AG04449 (cell line): ENCODE results near the gene ARRDC4.
A peak's percentile ranks its signal among the peaks of the same experiment; 100 is the strongest.

Source experiments
- CTCF ChIA-PET: fragments of 350-600 bp; formaldehyde crosslinking; extraction: SDS; loops from one replicate; lab custom pipeline; 2021; ENCODE audit warnings: antibody characterized with exemption; lab: Yijun Ruan, JAX
- POLR2A ChIA-PET: fragments of 400-600, 350-600 bp; formaldehyde crosslinking; extraction: SDS; loops from one replicate; lab custom pipeline; 2020; ENCODE audit warnings: antibody characterized with exemption, inconsistent platforms; lab: Yijun Ruan, JAX
- DNase-seq: peaks from one replicate; pipeline ENCODE4 v3.0.0-alpha.2; 2010; ENCODE audit warnings: low read depth, low spot score
- H3K4me3 ChIP-seq: 2 replicates; pipeline ENCODE4 v1.5.1; 2011; ENCODE audit warnings: low read depth, mild to moderate bottlenecking, control low read depth, low read length
- TF ChIP-seq, protein P1 (sequence below): IDR thresholded peaks from one replicate; pipeline ENCODE4 v1.5.1; 2011; ENCODE audit warnings: mild to moderate bottlenecking, moderate library complexity, low read length, control low read depth, inconsistent platforms; ENCODE audit not compliant: insufficient read depth; ENCODE audit errors: missing control alignments

The ARRDC4 gene

DNA sequence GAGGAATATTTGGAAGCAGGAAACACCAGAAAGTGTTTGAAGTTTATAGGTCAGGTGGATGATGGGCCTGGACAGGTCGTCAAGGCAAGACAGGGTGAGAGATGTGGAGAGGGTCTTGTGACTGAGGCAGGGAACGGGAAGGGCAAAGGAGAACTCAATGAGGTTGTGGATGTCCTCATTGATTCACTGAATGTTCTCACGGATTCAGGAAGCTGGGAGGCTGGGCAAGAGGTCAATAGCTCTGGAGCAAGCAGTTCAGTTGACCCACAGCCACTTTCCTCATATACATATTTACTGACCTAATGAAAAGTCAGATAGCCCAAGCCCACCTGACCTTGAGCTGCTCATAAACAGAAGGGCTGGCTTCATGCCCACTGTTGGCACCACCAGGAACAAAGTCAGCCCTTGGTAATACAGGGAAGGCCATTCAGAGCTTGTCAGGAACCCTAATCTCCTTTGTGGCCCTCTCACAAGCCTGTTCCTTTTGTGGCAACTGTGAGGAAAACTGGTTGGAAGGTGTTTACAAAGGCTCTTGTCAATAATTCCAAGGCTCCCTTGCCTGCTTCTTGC, 31.6 kb downstream of the ARRDC4 start:
- H3K4me3 ChIP-seq: no peak overlapping the region
- ChIA-PET CTCF (no interaction called here), POLR2A (no interaction called here)
- TF ChIP-seq, protein P1, sequence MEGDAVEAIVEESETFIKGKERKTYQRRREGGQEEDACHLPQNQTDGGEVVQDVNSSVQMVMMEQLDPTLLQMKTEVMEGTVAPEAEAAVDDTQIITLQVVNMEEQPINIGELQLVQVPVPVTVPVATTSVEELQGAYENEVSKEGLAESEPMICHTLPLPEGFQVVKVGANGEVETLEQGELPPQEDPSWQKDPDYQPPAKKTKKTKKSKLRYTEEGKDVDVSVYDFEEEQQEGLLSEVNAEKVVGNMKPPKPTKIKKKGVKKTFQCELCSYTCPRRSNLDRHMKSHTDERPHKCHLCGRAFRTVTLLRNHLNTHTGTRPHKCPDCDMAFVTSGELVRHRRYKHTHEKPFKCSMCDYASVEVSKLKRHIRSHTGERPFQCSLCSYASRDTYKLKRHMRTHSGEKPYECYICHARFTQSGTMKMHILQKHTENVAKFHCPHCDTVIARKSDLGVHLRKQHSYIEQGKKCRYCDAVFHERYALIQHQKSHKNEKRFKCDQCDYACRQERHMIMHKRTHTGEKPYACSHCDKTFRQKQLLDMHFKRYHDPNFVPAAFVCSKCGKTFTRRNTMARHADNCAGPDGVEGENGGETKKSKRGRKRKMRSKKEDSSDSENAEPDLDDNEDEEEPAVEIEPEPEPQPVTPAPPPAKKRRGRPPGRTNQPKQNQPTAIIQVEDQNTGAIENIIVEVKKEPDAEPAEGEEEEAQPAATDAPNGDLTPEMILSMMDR: no peak
- DNase-seq: no peak

DNA sequence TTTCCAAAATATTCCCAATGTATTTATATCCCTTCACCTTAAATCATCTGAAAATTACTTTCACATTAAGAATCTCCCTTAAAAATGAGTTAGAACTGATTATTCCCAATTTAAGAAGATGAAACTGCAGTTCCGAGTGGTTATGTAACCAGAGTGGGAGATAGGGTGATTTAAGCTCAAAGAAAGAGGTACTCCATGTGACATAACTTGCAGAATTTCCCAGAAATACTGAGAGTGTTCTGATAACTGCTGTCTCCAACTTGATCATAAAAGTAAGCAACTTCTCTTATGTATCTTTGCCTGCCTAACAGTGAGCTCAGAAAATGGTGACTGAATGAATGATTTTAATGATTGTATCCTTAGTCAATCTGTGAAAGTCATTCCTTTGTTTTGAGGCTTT, 32.3 kb downstream of the ARRDC4 start:
- CTCF ChIA-PET: interaction anchor here (0.6 kb wide), 1 partner anchor 19 kb away, joined by 3 read pairs; no protein-coding TSS in a partner anchor

DNA sequence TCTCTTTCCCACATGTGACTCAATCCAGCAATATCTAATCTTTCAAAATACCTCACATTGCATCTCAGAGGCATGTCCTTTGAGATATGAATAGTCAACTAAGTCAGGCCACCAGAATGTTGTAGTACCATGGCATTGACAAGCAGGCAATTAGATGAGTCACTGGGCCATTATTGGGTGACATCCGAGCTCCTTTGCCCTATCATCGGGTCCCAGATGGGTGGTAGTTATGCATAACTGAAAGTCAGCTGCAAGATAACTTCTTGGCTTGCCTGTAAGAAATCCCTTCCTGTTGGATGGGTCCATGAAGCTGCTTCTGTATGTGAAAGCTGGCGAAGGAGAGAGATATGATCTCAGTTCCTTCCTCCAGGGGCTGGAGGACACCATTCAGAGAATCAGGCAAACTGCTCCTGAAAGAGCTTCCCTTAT, 32.8 kb downstream of the ARRDC4 start:
- no peak for DNase-seq
- POLR2A ChIA-PET: no interaction called here
- H3K4me3 ChIP-seq: no peak overlapping the region
- CTCF ChIA-PET: interaction anchor here (0.6 kb wide), 2 partner anchors 20 to 77 kb away, joined by 3 read pairs; no protein-coding TSS in a partner anchor
- TF ChIP-seq, protein P1: no peak

More for the DNA sequence above, 32.3 kb downstream of the ARRDC4 start:
- no peak overlapping the region for H3K4me3 ChIP-seq
- no peak for DNase-seq
- TF ChIP-seq, protein P1: no peak
- POLR2A ChIA-PET: no interaction called here

DNA sequence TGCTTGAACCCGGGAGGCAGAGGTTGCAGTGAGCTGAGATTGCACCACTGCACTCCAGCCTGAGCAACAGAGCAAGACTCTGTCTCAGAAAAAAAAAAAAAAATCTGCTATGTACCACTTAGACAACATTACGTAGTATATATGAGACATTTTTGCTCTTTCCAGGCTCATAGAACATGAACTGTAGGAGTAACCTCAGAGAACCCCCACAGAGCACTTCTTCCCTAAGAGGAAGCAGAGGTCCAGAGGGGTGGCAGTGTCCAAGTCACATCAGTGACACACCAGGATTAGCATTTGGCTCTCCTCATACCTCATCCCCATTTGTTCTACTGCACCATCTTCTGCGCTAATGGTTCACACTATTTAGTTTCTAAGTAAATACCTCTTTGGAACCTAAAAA, 33.7 kb downstream of the ARRDC4 start:
- TF ChIP-seq, protein P1: no peak
- ChIA-PET POLR2A (no interaction called here), CTCF (no interaction called here)
- no peak overlapping the region for H3K4me3 ChIP-seq
- no peak for DNase-seq

DNA sequence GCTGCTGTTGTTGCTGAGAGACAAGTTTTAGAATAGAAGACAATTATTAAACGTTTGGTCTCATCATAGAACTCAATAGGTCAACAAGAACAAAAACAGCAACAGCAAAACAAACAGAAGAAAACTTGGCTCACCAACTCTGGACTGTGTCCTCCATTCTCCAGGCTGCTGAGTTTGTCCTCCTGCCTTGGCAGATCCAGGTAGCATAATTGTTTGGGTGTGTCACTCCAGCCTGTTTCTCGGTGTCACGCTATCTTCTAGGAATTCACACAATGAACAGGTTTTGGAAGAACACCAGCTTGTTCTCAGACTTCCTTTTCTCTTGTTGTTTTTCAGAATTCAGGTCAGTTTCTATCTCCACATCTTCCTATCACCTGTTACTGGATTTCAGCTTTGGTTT, 34.7 kb downstream of the ARRDC4 start:
- no peak for DNase-seq
- H3K4me3 ChIP-seq: no peak overlapping the region
- TF ChIP-seq, protein P1: no peak
- POLR2A ChIA-PET: no interaction called here
- CTCF ChIA-PET: interaction anchor here (1.4 to 2.7 kb wide), 2 partner anchors 88 to 183 kb away, joined by 5 to 9 read pairs; no protein-coding TSS in a partner anchor

DNA sequence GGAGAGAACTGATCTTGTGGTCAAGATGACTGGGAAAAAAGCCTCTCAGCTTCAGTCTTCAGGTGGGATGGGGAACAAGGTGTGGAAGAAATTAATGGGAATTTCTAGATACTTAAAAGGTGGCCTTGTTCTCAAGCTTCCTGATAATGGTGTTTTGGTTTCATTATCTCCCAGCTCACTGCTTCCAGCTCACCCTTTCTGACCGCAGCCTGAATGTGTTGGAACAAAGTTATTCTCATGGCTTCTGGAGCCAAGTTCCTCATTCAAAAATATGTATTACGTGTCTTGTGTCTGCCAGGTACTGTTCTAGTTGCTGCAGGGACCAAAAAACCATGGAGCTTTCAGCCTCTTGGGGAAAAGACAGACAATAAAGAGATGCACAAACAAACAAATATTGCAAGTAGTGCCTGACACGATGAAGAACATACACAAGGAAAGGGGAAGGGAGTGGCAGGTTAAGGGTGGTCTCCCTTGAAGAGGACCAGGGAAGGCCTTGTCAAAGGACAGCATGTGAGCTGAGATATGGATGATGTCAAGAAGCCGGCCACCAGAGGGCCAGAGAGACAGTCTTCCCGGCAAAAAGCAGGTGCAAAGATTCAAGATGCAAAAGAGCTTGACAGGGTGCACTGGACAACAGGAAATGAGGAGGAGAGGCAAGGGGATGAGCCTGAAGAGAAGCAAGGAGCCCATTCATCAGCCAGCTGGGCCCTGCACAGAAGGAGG, 35.5 kb downstream of the ARRDC4 start:
- no peak for DNase-seq
- POLR2A ChIA-PET: no interaction called here
- TF ChIP-seq, protein P1: peak; percentile 11
- CTCF ChIA-PET: interaction anchor here (0.6 to 2.7 kb wide), 4 partner anchors 48 to 182 kb away, joined by 3 to 9 read pairs (median 4); no protein-coding TSS in a partner anchor
- no peak overlapping the region for H3K4me3 ChIP-seq
